GM08714 (cell line): Measurements from ENCODE around the gene LDLRAD2.

ENCODE experiments used
- H3K4me3 ChIP-seq: fragments of 200-500 bp; sonication (Bioruptor generic); 2 replicates; pipeline ENCODE4 v1.5.1; 2014; ENCODE audit warnings: mild to moderate bottlenecking, low read length, inconsistent platforms
- ZNF274 ChIP-seq: IDR thresholded peaks from 2 replicates; pipeline ENCODE4 v1.6.1; 2012; ENCODE audit warnings: mild to moderate bottlenecking, low read depth, low read length

Gene LDLRAD2

GRCh38 chr1:21804536-21804935 is 7.5 kb upstream of the LDLRAD2 start:
- TF ChIP-seq ZNF274 = no peak
- H3K4me3 ChIP-seq = no peak overlapping the region

- no peak overlapping the region for H3K4me3 ChIP-seq
- no peak for TF ChIP-seq ZNF274
Observed at GRCh38 chr1:21813542-21813941, 1.5 kb downstream of the LDLRAD2 start.

GRCh38 chr1:21814241-21814918 is 2.3 kb downstream of the LDLRAD2 start:
- peak overlapping the region; percentile 69; the same call in 1 of the 2 replicates for H3K4me3 ChIP-seq
- no peak for TF ChIP-seq ZNF274

- TF ChIP-seq ZNF274 = no peak
- H3K4me3 ChIP-seq = peak overlapping the region; percentile 69; the same call in 1 of the 2 replicates
Observed at GRCh38 chr1:21814981-21815582, 3.0 kb downstream of the LDLRAD2 start.

- TF ChIP-seq ZNF274 = no peak
- no peak overlapping the region; the same call in 1 of the 2 replicates for H3K4me3 ChIP-seq
Observed at GRCh38 chr1:21815724-21816321, 3.8 kb downstream of the LDLRAD2 start.

GRCh38 chr1:21816602-21817302 is 4.7 kb downstream of the LDLRAD2 start:
- no peak overlapping the region for H3K4me3 ChIP-seq
- no peak for TF ChIP-seq ZNF274

- H3K4me3 ChIP-seq = no peak overlapping the region
- no peak for TF ChIP-seq ZNF274
Observed at GRCh38 chr1:21818656-21819055, 6.6 kb downstream of the LDLRAD2 start.

GRCh38 chr1:21820597-21821232 is 8.7 kb downstream of the LDLRAD2 start:
- no peak overlapping the region for H3K4me3 ChIP-seq
- no peak for TF ChIP-seq ZNF274

- H3K4me3 ChIP-seq = no peak overlapping the region
- no peak for TF ChIP-seq ZNF274
Observed at GRCh38 chr1:21821385-21822019, 9.4 kb downstream of the LDLRAD2 start.

GRCh38 chr1:21822349-21822748 is 10.3 kb downstream of the LDLRAD2 start:
- H3K4me3 ChIP-seq = no peak overlapping the region
- TF ChIP-seq ZNF274 = no peak

GRCh38 chr1:21823206-21823979 is 11.3 kb downstream of the LDLRAD2 start:
- no peak overlapping the region for H3K4me3 ChIP-seq
- TF ChIP-seq ZNF274 = no peak

- H3K4me3 ChIP-seq = no peak overlapping the region
- TF ChIP-seq ZNF274 = no peak
Observed at GRCh38 chr1:21823980-21824702, 12.1 kb downstream of the LDLRAD2 start.
